ENCODE data around the gene CDHR5.
A peak's percentile ranks its signal among the peaks of the same experiment; 100 is the strongest.

CDHR5 gene

GRCh38 chr11:643849-644738 is 19.3 kb upstream of the CDHR5 start:
- DNase-seq, result no peak

GRCh38 chr11:643366-643765 is 18.6 kb upstream of the CDHR5 start:
- no peak for DNase-seq

- DNase-seq, result no peak
Observed at GRCh38 chr11:641806-642370, 17.1 kb upstream of the CDHR5 start.

GRCh38 chr11:640021-640706 is 15.4 kb upstream of the CDHR5 start:
- no peak for DNase-seq

GRCh38 chr11:639332-639955 is 14.7 kb upstream of the CDHR5 start:
- DNase-seq, result no peak

- peak; percentile 29 for DNase-seq
Observed at GRCh38 chr11:638631-639331, 14.0 kb upstream of the CDHR5 start.

- DNase-seq, result no peak
Observed at GRCh38 chr11:637593-638521, 13.1 kb upstream of the CDHR5 start.

GRCh38 chr11:637333-637592 is 12.5 kb upstream of the CDHR5 start:
- no peak for DNase-seq

GRCh38 chr11:636511-637332 is 12.0 kb upstream of the CDHR5 start, which contains the start of gene DRD4:
TSS of gene DRD4 (plus strand) at chr11:637269. CDS start at chr11:637305, 36 bp downstream.
- DNase-seq, result peak; percentile 29

GRCh38 chr11:635945-636510 is 11.3 kb upstream of the CDHR5 start:
- no peak for DNase-seq

GRCh38 chr11:630871-631270 is 6.1 kb upstream of the CDHR5 start:
- no peak for DNase-seq

GRCh38 chr11:629237-629583 is 4.5 kb upstream of the CDHR5 start:
- no peak for DNase-seq

GRCh38 chr11:628056-628455 is 3.3 kb upstream of the CDHR5 start:
- no peak for DNase-seq

GRCh38 chr11:627308-627576 is 2.5 kb upstream of the CDHR5 start:
- DNase-seq, result no peak

- no peak for DNase-seq
Observed at GRCh38 chr11:626475-627307, 1.9 kb upstream of the CDHR5 start, which contains the start of gene SCT. TSS of gene SCT (minus strand) at chr11:627181. CDS start at chr11:627143, 38 bp downstream.

- no peak for DNase-seq
Observed at GRCh38 chr11:625636-626268, 997 bp upstream of the CDHR5 start.

- DNase-seq, result no peak
Observed at GRCh38 chr11:623999-624704, 603 bp downstream of the CDHR5 start.

GRCh38 chr11:623349-623869 is 1.3 kb downstream of the CDHR5 start:
- DNase-seq, result no peak

All from fibroblast of upper back skin (primary cell).